GM19035 (cell line): ENCODE data around the gene AP3D1.
"Not testable (repeated sequence)": the region's sequence is repeated elsewhere in the genome, so short reads cannot be mapped to it uniquely, and the experiment has no call there.

Experiments
- ATAC-seq: cut with Tn5 transposase; IDR thresholded peaks from one replicate; pipeline ENCODE4 v1.9.1; 2021; ENCODE audit not compliant: unreplicated experiment

The AP3D1 gene

DNA sequence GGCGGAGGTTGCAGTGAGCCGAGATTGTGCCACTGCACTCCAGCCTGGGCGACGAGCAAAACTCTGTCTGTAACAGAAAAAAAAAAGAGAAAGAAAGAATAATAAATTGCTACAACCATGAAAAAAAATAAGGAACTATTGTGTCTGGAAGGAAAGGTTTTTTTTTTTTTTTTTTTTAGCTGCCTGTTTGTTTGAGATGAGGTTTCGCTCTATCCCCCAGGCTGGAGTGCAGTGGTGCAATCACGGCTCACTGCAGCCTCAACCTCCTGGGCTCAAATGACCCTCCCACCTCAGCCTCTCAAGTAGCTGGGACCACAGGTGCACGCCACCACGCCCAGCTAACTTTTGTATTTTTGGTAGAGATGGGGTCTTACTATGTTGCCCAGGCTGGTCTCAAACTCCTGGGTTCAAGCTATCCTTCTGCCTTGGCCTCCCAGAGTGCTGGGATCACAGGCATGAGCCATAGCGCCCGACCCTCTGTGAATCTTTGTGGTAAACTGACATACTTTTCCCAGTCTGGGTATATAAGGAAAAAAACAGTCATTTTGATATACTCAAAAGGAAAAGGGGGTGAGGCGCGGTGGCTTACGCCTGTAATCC, 59.3 kb downstream of the AP3D1 start:
- ATAC-seq = not testable (repeated sequence)

DNA sequence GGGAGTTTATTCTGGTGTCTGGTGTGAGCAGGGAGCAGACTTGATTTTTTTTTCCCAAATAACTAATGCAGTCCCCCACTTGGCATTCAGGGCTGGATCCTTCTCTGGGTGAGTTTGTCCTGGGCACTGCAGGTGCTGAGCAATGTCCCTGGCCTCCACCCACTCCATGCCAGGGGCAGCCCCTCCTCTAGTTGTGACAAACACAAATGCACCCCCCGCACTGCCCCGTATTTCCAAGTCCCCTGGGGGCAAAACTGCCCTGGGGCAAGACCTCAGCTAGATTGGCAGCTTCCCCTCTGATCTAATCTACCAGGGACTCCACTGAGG, 61.7 kb downstream of the AP3D1 start:
- no peak for ATAC-seq

DNA sequence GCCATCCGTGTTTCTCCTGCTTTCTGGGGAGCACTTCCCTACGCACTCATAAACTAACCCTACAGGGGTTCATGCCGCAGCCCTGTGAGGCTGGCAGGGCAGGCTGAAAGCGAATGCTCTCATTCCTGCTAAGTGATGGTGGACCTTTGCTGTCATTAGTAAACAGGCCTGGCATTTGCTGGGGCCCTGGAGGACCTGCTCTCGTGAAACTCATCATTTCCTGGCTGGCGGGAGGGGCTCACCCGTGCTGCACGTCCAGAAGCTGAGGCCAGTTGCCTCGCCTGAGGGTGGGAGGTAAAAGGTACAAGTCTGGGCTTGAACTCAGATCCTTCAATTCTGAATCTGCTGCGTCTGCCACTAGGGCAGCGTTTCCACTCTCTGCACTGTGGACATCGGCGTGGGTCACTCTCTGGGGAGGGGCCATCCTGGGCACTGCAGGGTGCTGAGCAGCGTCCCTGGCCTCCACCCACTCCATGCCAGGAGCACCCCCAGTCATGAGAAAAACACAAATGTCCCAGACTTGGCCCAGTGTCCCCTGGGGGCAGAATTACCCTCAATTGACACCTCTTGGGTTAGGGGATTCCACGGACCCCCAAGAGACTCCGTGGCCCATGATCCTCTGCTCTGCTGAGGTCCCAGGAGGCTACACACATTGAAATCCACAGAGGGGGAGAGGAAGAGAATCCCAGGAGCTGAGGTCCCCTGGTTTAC, 62.2 kb downstream of the AP3D1 start:
- ATAC-seq = no peak

- peak; percentile 23 for ATAC-seq
Measured at GRCh38 chr19:2087621-2088100, 63.7 kb downstream of the AP3D1 start.

- ATAC-seq = not testable (repeated sequence)
Measured at GRCh38 chr19:2086695-2087620, 64.4 kb downstream of the AP3D1 start.

DNA sequence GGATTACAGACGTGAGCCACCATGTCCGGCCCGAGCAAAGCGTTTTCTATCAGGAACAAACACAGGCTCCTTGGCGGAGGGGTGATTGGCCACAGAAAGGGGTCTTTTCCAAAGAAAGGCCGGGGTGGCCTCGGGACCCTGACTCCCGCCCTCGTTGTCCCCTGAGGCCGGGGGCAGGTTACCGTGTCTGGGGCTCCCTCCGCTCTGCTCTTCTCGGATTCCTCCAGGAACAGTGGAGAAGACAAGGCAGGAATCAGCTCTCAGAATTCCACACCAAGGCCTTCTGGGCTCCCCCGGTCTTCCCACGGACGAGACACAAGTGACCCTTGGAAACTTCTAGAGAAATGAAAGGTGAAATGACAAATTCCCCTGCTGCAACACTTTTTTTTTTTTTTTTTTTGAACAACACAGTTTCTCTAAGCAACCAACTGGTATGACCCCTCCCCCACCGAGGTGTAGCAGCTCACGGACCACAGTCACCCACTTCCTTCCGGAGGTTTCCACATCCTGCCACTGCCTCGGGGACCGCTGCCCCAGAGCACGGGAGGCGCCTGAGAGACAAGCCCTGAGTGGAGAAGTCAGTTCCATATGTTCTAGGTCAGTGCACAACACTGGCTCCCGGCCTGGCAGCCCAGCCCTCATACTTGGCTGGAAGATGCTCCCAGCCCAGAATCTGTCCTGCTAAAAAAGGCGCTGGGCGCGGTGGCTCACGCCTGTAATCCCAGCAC, 66.2 kb downstream of the AP3D1 start:
- peak; percentile 40 for ATAC-seq

DNA sequence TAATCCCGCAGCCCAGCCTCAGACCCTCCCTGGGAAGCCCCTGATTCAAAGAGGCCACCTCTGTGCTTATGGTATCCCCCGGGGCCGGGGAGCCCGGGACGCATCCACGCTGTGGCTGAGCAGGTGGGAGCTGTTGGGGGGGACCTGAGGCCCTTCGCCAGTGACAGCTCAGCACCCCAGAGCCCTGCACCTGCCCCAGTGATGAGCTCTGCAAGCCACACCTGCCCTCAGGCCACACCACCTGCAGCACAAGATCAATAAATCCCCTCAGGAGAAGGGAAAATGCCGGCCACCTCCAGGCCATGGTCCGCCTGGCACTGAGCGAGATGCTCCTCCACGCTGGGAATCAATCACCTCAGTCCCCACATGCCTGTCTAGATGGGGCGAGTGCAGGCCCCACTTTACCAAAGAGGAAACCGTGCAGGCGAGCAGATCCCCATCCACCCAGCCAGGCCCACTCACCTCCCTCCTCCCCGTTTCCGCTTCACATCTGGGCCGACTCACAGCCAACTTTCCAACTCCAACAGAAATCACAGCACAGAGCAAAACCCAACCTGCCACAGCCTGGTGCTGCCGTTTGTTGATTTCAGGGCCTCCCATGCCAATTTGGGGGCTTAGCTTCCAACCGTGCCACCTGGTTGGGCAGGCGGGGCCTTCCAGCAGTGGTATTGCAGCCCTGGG, 68.1 kb downstream of the AP3D1 start:
- ATAC-seq = no peak

DNA sequence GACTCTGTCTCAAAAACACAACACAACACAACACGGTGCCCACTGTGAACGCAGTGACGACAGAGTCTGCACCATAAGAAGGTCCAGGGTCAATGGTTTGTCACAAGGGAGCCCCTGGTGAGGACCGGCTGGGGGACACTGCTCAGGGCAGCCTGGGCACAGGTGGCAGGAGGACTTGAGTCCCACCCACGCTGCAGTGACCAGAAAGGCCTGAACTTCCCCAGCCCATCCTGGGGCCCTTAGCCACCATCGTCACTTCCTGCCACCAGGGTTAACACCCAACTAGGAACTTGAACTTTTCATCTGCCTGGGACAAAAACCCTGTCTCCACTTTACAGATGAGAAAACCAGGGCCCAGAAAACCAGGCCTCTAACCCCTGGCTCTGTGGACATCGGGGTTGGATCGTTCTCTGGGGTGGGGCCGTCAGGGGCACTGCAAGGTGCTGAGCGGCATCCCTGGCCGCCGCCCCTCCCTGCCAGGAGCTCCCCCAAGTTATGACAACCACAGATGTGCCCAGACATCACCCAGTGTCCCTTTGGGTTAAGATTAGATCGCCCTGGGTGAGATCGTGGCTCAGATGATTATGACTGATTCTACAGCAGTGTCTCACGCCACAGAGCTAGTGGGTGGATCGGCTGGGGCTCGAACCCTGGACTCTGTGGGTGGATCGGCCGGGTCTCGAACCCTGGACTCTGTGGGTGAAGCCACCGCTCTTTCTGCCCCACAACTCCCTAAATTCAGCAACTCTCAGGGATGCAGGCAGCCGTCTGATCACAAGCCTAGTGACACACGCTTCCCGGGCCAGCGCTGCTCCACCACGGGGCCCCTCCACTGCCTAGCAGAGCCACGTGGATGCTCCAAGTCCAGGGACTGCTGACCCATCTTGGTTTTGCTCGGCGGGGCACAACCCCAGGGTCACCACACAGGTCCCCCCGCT, 69.2 kb downstream of the AP3D1 start:
- ATAC-seq = no peak

DNA sequence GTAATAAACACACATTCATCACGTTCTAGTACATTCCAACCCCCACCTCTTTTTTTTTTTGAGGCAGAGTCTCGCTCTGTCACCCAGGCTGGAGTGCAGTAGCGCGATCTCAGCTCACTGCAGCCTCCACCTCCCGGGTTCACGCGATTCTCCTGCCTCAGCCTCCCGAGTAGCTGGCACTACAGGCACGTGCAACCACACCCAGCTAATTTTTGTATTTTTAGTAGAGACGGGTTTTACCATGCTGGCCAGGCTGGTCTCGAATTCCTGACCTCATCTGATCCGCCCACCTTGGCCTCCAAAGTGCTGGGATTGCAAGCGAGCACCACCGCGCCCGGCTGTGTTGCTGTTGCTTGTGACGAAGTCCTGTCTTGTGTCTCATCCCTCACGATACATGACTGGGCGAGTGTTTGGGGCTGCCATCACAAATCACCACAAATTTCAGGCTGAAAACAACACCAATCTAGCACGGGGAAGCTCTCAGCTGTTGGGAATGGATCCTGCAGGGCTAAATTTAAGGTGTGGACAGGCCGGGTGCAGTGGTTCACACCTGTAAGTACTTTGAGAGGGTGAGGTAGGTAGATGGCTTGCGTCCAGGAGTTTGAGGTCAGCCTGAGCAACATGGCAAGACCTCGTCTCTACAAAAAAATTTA, 70.9 kb downstream of the AP3D1 start:
- ATAC-seq = no peak

DNA sequence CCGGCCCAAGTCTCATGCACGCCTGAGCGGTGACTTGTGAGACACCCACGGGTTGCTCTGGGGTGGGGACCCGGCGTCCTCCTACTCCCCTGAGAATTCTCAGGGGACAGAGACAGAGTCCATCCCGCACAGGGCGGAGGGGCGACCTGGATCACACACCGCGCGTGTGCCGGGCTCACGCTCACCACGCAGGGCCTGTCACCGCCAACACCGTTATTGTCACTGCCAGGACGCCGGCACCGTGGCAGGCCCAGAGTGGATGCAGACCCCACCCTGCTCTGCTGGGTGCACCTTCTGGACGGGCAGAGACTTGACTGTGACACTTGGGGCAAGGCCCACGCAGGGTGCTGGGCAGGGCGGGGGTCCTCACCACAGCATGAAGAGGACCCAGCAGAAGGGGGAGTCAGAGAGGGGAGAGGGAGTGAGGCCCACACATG, 71.5 kb downstream of the AP3D1 start:
- no peak for ATAC-seq

DNA sequence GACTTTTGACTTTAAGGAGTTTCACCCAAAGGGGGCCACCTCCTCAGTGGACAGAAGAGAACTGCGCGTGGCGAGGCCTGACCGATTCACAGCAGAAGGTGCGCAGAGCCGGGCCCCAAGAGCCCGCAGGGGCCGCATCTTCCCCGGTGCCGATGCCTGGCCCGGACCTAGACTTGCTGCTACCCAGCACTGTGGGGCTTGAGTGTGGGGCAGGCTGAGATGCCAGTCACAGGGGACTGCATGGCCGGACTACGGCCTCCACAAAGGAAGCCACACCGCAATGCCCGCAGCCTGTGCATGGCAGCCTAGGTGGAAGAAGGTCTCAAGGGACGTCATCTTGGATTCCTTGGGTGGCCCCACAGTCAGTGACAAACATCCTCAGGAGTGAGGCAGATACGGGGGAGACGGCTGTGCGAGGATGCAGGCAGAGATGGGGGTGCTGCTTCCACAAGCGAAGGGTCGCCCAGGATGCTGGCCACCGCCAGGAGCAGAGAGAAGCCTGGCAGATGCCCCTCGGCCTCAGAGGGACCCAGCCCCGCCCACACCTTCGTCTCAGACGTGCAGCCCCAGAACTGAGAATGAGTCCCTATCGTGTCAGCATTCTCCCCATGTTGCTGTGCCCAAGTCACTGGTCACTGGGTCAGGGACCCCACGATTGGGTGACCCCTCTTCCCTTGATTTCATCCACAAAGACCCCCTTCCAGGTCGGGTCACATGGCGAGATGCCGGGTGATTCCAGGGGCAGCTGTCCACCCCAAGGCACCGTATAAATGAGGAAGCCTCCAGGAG, 72.1 kb downstream of the AP3D1 start:
- ATAC-seq = no peak

DNA sequence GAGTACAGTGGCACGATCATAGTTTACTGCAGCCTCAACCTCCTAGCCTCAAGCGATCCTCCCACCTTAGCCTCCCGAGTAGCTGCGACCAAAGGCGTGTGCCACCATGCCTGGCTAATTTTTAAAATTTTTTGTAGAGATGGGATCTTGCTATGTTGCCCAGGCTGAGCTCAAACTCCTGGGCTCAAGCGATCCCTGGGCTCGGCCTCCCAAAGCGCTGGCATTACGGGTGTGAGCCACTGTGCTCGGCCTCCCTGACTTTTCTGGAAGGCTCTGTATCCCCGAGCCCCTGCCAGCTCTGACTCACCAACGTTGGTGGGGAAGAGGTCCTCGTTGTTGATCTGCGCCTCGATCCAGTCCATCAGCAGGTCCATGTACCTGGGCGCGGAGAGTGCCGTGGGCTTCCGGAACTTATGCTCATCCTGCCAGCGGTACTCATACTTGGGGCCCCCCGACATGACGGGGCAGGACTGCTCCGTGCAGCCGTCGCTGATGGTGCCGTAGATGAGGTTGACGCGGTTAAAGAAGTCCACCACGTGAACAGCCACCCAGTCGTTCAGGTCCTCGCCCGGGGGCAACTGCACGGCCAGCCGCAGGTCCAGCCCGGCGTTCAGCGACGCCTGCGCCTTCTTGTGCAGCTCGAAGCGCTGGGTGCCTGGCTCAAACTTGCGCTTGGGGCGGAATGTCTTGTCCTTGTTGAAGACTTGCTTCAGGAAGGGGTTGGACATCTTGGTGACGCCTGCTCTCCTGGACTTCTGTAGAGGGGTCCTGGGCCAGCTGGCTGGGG, 73.3 kb downstream of the AP3D1 start:
- no peak for ATAC-seq

GRCh38 chr19:2077398-2077797, 74.0 kb downstream of the AP3D1 start:
- ATAC-seq = no peak

- no peak for ATAC-seq
Measured at GRCh38 chr19:2076526-2076944, 74.8 kb downstream of the AP3D1 start.

DNA sequence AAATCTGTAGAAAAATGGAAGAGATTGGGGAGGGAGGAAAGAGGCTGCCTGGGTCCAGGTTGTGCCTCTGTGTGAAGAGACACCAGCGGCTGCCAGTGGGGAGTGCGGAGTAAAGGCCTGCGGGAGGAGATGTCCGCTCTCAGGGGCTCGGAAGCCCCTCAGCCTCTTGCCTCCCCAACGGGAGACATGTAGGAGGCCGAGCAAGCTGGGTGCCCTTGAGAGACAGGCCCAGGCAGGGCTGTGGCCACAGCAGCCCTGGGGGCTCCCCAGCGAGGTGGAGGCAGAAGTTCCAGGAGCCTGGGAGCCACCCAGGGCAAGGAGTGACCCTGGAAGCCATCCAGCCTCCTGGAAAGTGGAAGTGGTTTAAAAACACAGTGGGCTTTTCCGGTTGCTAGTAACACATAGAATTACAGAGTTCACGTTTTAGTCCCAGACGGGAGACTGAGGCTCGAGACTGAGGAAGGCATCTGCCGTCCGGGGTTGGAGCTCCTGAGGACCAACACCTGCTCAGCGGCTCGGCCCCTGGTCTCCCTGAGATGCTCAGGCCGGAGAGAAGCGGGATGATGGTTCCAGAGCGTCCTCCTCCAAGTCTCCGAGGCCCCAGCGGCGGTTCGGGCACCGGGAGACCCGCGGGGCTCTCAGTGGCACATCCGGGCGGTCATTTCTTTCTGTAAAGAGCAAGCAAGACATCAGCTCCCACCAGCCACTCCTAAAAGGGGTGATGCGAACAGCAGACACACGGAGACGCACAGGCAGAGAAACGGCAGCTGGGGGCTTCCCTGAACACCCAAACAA, 78.4 kb downstream of the AP3D1 start:
- ATAC-seq = no peak

DNA sequence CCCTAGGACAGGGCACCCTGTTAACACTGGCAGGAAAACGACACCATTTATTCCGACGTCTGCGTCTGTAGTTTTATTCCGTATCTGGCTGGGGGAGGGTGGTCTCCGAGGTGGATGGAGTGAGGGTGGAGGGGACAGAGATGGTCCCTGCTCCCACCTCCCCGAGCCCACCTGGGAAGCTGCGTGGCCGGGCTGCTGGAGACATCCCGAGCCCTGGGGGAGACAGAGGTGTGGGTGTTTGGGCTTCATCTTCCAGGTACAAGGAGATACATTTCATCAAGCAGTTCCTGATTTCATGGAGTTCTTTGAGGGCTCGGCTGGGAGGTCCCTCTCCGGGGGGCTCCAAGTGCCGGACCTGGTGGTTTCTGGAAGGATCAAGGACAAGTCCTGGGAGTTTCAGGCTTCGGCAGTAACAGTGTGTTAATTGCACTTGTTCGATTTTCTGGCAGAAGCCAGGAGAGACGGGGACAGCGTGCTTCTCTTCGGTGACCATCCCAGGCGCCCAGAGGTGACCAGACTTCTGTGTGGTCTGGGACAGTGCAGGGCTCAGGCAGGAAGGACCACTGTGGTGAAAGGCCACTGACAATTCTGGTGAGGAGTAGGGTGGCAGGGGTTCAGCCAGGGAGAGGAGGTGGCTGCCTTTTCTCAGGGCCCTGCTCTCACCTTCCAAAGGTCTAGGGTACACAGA, 80.2 kb downstream of the AP3D1 start:
- no peak for ATAC-seq
